Lung microvascular endothelial cell (primary cell): ENCODE measurements around the gene SETBP1. TPM values are rescaled to one million over a fixed set of nuclear protein-coding genes. Genes with fewer than 3 reads are reported as not detected.

ENCODE experiments used
- DNase-seq, 2 donors: peaks; one replicate each; pipeline versions ENCODE4 v3.0.0 to v3.0.0-alpha.2; 2010; ENCODE audit warnings: low read depth in 2 of 2
- total RNA-seq: library from RNA; depleted of rRNA; stranded (reverse); fragments of >200 nt; gene quantifications from 2 replicates; pipeline ENCODE4 v1.2.1, GENCODE V29; 2014

SETBP1 gene
- total RNA-seq, 1 donor from 2014 or later = 1.6 TPM

DNA sequence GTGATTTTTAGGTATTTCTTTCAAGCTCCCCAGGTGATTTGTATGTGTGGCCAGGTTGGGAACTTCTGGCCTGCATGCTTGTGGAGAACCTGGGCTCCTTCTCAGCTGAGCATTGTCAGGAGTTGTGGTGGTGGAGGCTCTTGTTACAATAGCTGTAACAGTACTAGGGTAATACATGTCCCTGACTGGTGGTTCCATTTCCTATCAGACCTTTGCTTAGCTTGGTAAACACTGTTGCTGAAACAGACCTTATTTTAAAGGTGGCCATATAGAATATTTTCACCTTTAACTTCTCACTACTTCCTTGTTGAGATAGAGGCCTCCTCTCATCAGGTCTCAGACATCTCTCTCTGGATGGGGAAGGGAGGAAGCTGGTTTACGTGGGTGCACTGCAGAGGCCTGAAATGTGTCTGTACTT lies 79.2 kb downstream of the SETBP1 start:
- peak in 1 of 2 donors; percentile 21 for DNase-seq

DNA sequence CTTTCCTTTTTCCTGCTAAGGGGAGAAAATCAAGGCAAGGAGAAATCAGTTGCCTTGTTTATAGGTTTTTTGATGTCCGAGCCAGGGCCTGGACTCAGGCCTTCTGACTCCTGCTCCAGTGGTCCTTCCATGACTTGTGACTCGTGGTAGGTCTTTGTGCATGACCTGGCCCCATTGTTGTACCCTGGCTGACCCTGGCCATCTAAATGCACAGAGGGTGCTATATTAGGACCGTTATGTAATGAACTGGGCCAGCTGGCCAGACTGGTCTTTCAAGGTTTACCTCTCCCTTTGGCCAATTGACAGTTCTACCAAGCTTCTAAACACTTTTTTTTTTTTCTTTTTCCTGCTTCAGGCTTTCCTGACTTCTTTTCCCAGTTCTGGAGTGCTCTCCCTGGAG lies 81.1 kb downstream of the SETBP1 start:
- DNase-seq = no peak

DNA sequence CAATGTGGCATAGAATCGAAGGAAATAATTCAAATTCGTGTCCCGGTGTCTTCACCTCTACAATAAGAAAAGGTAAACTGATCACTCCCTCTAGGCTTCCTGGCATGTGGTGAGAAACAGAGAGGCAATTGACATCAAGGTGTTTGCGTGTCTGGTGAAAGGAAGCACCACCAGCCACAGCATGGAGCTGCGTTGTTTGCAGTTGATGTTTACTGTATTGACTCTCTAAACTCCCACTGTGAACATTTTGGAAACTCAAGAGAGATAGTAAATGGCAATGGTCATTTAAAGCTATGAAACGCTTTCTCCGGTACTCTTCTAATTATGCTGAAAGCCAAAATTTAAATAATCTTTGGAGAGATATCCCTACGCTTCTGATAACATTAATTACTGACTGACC lies 82.6 kb downstream of the SETBP1 start:
- DNase-seq = no peak

DNA sequence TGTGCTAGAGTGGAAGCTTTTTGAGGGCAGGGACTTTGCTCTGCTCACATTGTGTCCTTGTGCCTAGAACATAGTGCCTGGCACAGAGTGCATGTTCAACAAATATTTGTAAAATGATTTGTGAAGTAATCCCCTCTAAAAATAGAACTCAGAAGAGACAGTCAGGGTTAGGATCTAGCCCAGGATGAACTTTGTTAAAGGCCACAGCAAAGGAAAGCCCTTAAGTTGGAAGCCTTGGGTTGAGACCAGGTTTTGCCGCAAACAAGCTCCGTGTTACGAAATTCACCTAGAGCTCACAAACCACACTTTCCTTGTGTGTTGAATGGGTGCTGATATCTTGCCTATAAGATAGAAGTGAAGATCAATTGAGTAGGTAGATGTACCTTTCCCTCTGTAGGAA lies 84.2 kb downstream of the SETBP1 start:
- no peak for DNase-seq

DNA sequence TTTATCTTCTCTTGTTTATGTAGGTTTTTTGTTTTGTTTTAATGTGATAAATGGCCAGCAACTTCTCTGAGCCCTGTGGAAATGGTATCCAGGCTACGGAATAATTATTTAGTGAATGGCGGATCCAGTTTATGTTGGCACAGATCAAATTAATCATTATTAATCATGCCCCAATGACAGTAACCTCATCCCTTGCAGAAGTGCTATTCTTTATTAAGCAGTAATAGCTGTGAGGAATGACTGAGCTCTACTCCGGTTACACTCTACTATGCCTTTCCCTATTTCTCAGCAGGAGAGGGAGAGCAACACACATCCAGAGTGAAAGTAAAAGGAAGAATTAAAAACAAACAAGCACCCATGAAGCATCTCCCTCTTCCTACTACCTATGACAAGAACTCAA lies 84.8 kb downstream of the SETBP1 start:
- DNase-seq = peak in 1 of 2 donors; percentile 36

DNA sequence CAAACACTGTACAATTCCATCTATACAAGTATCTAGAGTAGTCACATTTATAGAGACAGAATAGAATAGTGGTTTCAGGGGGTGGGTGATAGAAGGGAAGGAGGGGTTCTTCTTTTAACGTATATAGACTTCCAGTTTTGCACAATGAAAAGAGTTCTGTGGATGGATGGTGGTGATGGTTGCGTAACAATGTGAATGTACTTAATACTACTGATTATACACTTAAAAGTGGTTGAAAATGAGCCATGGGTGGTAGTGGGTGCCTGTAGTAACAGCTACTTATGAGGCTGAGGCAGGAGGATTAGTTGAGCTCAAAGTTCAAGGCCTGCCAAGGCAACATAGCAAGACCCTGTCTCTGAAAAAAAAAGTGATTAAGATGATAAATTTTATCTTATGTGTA lies 85.8 kb downstream of the SETBP1 start:
- no peak for DNase-seq

DNA sequence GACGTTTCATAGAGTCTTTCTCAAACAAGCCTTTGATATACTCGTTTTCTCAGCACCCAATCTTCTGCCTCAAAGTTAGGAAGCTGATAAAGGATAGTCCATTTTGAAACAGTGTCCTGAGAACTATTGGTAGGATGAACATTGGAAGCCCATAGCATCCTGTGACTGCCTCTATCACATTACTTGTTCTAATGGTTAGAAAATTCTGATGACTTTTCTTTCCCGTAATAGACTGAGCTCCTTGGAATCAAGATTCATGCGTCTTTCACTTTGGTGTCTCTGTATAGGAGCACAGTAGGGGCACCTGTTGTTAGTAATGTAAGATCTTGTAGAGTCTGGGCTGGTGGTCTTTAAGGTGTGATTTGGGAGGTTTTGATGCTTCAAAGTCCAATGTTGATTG lies 87.1 kb downstream of the SETBP1 start:
- DNase-seq = no peak

DNA sequence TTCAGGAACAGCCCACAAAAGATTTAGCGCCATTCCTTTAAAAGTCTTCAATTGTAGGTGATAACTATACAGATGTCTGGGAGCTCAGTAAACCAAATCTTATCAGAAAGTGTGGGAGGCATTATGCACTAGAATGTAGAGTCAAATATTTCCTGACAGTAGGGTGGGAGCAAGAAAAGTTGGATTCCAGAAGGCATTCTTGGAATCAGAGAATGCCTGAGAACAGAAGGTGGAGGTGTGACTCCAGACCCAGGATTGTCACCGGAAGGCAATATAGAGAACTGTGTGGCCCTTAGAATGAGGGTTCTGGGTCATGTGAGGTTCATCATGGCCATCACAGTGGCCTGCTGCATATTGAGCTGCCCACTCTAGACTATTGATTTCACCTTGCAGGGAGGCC lies 90.0 kb downstream of the SETBP1 start:
- no peak for DNase-seq

DNA sequence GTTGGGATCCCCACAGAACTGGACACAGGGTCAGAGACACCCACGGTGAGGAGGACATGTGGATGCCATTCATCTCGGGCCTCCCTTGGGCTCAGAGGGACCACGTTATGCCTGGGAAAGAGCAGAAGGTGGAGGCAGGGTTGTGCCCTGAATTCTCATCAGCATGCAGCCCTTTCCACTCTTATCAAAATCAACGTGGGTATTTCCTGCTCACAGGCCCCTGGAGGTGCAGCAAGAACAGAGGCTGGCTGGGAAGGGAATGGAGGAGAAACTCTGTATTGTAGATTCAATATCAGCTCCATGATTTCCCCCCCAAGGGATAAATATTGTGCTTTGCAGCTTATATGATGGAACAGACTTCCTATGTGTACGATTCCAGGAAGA lies 90.9 kb downstream of the SETBP1 start:
- DNase-seq = no peak

DNA sequence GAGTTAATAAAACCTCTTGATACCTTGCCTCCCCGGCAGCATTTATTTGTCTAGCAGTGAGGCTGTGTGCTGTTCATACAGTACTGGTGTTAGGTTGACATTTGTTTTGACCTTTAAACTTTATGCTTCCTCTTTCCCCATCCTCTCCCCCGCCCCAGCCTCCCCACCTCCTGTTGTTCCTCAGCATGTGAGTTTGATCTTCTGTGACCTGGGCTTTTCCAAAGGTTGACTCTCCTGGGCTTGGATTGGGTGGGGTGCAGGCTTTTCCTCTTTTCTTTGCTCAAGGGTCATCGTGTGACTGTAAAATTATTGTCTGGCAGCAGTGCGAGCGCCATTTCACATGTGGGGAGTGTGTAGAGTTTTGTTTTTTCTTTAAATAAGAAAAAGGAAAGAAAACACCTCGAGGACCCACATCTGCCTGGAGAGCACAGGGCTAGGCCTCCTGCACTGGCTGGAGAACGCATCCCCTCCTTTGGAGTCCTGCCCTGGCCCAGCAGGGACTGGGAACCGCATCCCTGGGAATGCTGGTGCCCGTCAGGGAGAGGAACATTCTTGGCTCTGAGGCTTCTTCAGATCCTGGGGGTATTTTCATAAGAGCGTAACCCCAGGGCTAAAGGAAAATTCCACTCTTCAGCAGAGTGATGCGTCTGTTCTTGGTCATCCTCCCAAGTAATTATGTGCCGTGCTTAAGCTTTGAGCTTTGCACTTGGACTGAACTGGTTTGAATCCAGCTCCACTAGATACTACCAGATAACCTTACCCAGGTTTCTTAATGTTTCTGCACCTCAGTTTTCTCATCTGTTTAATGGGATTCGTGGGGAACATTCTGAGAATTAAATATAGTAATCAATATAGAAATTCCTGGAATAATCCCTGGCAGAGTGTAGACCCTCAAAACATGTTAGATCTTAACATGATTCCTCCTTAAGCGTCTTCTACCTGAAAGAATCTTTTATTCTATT lies 91.5 kb downstream of the SETBP1 start:
- peak in 1 of 2 donors; percentile 52 for DNase-seq

DNA sequence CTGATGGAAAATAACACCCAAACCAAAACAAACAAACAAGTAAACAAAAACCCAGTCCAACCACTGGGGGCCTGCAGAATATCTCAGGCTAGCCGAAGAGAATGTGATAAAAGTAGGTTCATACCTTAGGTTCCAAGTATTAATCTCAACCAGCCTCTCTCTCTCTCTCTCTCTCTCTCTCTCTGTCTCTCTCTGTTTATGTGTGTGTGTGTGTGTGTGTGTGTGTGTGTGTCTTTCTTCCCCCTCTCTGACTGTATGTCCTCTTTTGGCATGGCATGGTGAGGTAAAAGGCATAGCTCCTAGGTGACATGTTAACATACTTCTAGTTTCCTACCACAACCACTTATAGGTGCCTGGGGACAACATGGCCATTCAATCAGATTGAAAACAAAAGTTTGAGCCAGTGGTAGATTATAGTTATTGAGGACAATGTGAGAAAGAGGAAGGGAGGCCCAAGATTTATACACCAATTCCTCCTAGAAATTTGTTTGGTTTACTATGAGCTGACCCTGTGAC lies 93.0 kb downstream of the SETBP1 start:
- no peak for DNase-seq

DNA sequence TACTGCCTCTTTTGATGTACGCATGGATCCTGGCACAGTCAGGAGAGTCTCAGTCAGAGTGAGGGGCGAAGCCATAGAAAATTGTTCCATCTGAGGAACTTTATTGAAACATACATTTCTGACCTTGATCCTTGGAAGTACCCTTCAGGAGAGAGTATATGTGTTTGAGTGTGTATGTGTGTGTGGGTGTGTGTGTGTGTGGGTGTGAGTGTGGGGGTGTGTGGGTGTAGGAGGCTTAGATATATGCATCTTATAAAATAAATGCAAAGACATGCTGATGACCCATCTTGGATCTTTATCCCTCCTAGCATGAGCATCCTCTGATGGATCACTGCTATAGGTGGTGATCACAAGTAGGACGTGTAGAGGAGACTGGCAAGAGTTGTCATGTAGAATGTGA lies 93.5 kb downstream of the SETBP1 start:
- no peak for DNase-seq

DNA sequence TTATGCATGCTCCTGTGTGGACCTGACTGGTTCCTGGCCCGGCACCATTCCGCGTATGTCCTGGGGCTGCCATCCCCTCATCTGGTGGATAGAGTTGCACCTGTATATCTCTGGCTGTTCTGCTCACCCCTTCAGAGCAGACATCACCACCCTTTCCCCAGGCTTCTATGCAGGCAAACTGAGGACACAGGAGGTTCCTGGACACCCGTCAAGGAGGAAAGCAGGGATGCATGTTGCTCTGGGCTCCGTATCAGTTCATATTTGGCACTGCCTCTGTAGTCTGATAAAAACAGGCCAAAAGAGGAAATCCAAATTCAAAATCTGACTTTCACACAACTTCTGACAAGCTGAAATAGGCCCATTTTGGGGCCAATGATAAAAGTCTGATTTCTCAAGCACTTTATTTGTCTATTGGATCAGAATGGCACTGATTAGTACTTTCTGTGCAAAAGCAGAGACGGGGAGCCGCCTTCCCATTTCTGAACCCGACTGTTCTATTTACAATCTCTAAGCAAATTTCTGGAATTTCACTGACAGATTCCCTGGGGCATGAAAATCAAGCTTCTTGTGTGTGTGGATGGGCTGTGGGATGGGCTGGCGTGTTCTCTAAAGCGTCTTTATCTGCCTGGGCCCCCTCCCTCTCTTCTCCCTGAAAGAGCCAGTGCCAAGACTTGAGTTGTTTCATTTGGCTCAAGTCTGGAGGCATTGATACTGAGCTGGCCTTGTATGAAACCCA lies 96.9 kb downstream of the SETBP1 start:
- DNase-seq = no peak

DNA sequence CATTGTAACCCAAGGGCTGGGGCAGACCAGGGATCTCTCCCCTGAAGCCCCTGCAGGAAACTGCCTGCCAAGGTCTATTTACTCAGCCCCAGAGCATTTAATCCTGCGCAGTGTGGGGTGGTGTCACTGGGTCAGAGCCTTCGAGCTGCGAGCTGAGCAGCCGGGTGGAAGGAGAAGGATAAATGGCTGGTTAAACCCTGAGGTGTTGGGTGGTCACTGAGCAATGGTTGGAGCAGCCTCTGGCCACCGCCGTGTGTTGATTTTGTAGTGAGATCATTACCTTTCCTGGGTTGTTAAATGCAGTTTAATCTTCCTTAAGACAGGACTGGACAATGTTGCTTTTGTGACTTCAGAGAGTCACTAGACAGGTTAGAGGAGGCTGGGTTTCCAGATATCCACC lies 98.1 kb downstream of the SETBP1 start:
- no peak for DNase-seq

DNA sequence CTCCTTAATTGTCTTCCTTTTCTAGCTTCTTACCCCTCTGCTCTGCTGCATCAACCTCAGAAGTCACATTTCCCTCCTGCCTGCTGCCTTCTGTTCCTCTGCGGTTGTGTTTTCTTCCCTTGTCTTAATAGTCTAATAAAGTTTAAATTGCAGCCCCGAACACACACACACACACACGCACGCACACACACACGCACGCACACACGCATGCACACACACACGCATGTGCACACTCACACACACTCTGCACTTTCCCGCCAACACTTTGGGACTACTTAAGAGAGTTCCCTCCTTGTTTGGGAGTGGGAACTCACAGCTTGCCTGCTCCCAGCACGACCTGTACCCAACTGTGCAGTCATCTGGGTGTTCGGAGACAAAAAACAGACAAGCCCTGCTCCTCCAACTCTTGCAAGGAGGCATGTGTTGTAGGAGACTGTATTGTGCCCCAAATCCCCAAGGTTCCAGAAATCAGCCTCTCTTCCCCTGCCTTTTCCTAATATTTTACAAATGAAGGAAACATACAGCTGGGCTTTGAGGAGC lies 99.1 kb downstream of the SETBP1 start:
- DNase-seq = no peak

DNA sequence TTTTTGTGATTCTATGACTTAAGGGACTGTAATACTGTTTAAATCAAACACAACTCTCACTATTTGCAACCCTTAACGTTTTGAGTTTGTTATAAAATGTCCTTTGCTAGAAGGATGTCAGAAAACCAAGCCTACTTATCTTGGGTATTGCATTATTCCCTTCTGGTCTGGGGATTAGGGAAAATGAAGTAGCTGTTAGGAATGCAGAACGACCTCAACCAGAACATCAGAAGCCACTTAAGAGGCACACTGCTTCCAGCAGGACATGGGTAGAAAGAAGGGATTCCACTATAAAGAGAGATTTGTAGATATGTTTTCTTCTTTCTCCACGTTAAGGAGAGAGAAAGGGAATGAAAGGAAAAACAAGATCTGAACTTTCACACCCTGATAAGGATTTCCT lies 101.2 kb downstream of the SETBP1 start:
- no peak for DNase-seq

DNA sequence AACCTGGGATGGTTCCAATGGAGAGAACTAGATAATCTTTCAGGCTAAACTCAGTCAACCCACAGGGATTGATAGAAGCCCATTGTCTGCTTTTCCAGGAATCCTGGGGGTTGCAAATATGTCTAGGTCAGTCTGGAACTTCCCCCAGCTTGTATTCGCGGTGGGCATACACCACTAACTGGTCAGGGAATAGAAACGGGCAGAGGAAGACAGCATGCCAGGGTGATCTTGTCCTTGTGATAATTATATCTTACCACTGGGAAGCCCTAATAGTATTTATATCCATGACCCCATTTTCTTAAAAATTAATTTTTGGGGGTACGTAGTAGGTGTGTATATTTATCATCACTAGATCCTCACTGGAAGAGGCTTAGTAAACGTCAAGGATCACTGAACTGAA lies 101.9 kb downstream of the SETBP1 start:
- DNase-seq = no peak

DNA sequence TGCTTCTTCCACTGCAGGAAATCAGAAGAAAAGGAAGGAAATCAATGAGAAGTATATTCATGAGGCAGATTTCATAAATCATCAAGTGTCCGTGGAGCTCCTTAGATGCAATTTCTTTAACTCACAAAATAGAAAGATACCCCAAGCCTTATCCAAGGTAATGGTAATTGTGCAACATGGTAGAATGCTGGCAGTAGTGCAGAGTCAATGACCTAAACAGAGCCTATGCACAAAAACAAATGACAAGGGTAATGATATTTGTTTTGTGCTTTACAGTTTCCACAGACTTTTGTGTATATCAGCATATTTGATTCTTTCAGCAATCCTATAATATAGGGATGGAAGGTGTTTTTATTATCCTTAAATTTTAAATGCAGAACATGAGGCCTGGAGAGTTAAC lies 102.7 kb downstream of the SETBP1 start:
- DNase-seq = no peak

DNA sequence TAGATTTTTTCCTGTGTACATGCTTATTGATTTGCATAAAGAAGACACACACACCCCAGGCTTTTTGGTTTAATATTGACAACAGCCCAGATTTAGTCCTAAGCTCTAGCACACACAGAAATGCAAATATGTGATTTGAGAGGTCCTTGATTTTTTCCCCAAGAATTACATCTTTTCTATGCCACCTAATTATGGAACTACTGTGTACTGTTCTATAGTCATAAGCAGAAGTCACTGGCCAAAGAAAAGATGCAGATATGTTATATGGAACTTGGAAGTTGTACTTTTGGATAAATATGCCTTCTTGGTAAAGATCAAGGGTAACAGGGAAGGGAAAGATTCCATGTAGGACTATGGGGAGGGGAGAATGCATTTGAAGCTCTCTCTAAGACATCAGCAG lies 105.6 kb downstream of the SETBP1 start:
- no peak for DNase-seq

DNA sequence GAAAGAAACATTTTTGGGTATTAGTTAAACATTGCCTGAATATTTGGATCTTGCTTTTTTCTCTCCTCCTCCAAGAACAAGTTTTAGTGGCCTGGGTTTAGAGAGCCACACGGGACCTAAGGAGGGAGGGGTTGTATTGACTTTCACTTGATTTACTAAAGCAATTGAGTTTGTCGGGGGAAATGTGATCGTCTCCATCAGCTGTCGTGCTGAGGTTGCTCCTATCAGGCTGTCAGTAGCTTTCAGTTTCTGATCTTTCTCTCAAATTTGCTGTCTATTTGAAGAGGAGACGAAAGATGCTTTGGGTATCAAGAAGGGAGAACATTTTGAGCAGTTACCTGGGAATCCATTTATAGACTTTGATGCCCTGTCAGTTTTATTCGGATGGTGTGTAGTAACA lies 106.0 kb downstream of the SETBP1 start:
- no peak for DNase-seq

DNA sequence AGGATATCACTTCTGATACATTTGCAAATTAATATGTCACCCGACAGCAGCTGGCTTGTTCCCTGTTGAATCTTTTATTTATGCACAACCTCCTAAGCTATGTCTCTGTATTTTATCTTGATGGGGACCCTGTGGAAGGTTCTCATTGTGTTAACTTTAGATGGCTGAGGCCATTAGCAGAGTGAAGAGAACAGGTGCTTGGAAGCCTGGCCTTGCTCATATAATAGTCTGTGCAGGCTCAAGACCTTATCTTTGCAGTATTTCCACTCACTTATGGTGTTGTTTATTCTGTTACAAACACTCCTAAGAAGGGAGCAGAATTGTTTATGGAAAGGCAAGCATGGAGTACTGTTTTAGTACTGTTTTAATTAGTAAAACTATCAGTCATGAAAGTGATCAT lies 107.6 kb downstream of the SETBP1 start:
- no peak for DNase-seq

DNA sequence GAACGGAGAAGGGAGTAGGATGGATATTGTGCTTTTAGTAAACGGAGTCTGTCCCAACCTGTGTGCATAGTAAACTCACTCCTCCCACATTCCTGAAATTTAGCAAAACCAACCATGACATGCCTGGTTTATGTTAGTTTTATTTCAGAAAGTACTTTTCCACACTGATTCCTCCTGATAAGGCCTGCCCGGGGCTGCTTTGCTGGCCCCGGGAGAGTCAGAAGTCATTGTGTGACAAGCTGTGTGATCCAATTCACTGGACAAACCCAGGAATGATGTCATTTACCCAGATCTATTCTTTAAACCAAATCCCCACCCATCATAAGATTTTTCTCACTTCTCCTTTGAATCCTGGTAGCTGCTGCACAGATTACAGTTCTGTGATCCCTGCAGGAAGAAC lies 109.0 kb downstream of the SETBP1 start:
- DNase-seq = peak in 1 of 2 donors; percentile 44
